H1 (cell line): ENCODE results near the gene ACTR6. TPM values are rescaled to one million over a fixed set of nuclear protein-coding genes. Genes with fewer than 3 reads are reported as not detected.
A peak's percentile ranks its signal among the peaks of the same experiment; 100 is the strongest.

Source experiments
- CTCF ChIA-PET: fragments of 300-600 bp; sonication (Branson Sonifier 250); formaldehyde crosslinking; loops from one replicate; lab custom pipeline; 2021; ENCODE audit not compliant: partially characterized antibody; lab: Charles Lee
- POLR2A ChIA-PET: fragments of 300-600 bp; sonication (Branson Sonifier 250); formaldehyde crosslinking; loops from one replicate; lab custom pipeline; 2021; ENCODE audit warnings: inconsistent platforms; ENCODE audit not compliant: partially characterized antibody; lab: Charles Lee
- DNase-seq, 2 experiments: peaks; one replicate each; pipeline versions ENCODE4 v3.0.0 to v3.0.0-alpha.2; 2010 to 2022; ENCODE audit warnings: low spot score in 2 of 2, low read depth in 1 of 2, mixed read lengths in 1 of 2
- FAIRE-seq: peaks from 2 replicates; lab custom pipeline; 2011; peaks lifted over from hg19 to GRCh38; lab: Jason Lieb, UNC
- H2AFZ ChIP-seq: 2 replicates; pipeline ENCODE4 v1.8.1; 2012; ENCODE audit warnings: low read length, inconsistent platforms
- H2AK5ac ChIP-seq: 2 replicates; pipeline ENCODE4 v1.6.1; 2013; ENCODE audit warnings: low read depth, low read length
- H2BK120ac ChIP-seq: replicated peaks from 2 replicates; pipeline ENCODE3; 2013; ENCODE audit warnings: low read depth, low read length, inconsistent platforms
- H2BK12ac ChIP-seq: 2 replicates; pipeline ENCODE4 v1.6.1; 2013; ENCODE audit warnings: low read depth, low read length
- H2BK15ac ChIP-seq: 2 replicates; pipeline ENCODE4 v1.6.1; 2013; ENCODE audit warnings: low read length
- H2BK20ac ChIP-seq: 2 replicates; pipeline ENCODE4 v1.6.1; 2013; ENCODE audit warnings: low read length
- H2BK5ac ChIP-seq: 2 replicates; pipeline ENCODE4 v1.6.1; 2013; ENCODE audit warnings: low read depth, low read length
- H3K14ac ChIP-seq: 2 replicates; pipeline ENCODE4 v1.6.1; 2013; ENCODE audit warnings: inconsistent platforms; ENCODE audit not compliant: insufficient read length
- H3K18ac ChIP-seq: 2 replicates; pipeline ENCODE4 v1.6.1; 2013; ENCODE audit warnings: low read length; ENCODE audit errors: extremely low read depth
- H3K23ac ChIP-seq: 2 replicates; pipeline ENCODE4 v1.6.1; 2013; ENCODE audit warnings: inconsistent platforms; ENCODE audit not compliant: insufficient read length
- H3K23me2 ChIP-seq: 2 replicates; pipeline ENCODE4 v1.6.1; 2013; ENCODE audit warnings: low read depth, low read length
- H3K27ac ChIP-seq: 2 replicates; pipeline ENCODE4 v1.6.1; 2011; ENCODE audit warnings: low read depth, low read length, inconsistent platforms
- H3K27me3 ChIP-seq, 4 experiments: replicated peaks in 1 of 4; 1 replicate in 1 of 4; 2 replicates in 3 of 4; pipeline versions ENCODE4 v1.6.1 to v1.8.1; 2011 to 2013; ENCODE audit warnings: low read length in 3 of 4, mild to moderate bottlenecking in 3 of 4, inconsistent platforms in 2 of 4, mixed read lengths in 2 of 4, moderate library complexity in 1 of 4; ENCODE audit not compliant: control insufficient read depth in 3 of 4, insufficient read depth in 3 of 4; ENCODE audit errors: extremely low read depth in 1 of 4
- H3K36me3 ChIP-seq, 4 experiments: 2 replicates each; pipeline versions ENCODE4 v1.6.1 to v1.8.1; 2011 to 2013; ENCODE audit warnings: mild to moderate bottlenecking in 4 of 4, low read length in 3 of 4, moderate library complexity in 2 of 4, control low read depth in 1 of 4, inconsistent platforms in 1 of 4; ENCODE audit not compliant: insufficient read depth in 4 of 4, control insufficient read depth in 2 of 4
- H3K4ac ChIP-seq: replicated peaks from 2 replicates; pipeline ENCODE3; 2013; ENCODE audit warnings: low read length, low read depth, mixed read lengths, inconsistent platforms; ENCODE audit not compliant: insufficient read length
- H3K4me1 ChIP-seq, 4 experiments: replicated peaks in 1 of 4; 1 replicate in 1 of 4; 2 replicates in 3 of 4; pipeline versions ENCODE4 v1.6.1 to v1.8.1; 2011 to 2013; ENCODE audit warnings: low read length in 3 of 4, inconsistent platforms in 2 of 4, mixed read lengths in 1 of 4; ENCODE audit not compliant: insufficient read depth in 4 of 4, control insufficient read depth in 3 of 4
- H3K4me2 ChIP-seq, 2 experiments: 2 replicates each; pipeline versions ENCODE4 v1.6.1 to v1.8.1; 2011 to 2013; ENCODE audit warnings: low read depth in 2 of 2, low read length in 2 of 2, control low read depth in 1 of 2, inconsistent platforms in 1 of 2, mild to moderate bottlenecking in 1 of 2; ENCODE audit not compliant: insufficient read depth in 1 of 2
- H3K4me3 ChIP-seq, 4 experiments: fragments of 200-600, 300-600 bp in 1 of 4; sonication (generic), shearing (Covaris generic), sonication (Bioruptor Twin) in 1 of 4; 2 replicates each; pipeline versions ENCODE4 v1.5.1 to v1.8.1; 2011 to 2016; ENCODE audit warnings: low read length in 4 of 4, low read depth in 3 of 4, control low read depth in 2 of 4, inconsistent platforms in 2 of 4, mild to moderate bottlenecking in 2 of 4, mixed read lengths in 1 of 4, moderate library complexity in 1 of 4; ENCODE audit not compliant: insufficient read depth in 2 of 4; ENCODE audit errors: extremely low read depth in 1 of 4
- H3K56ac ChIP-seq: replicated peaks from 2 replicates; pipeline ENCODE3; 2013; ENCODE audit warnings: low read depth, mild to moderate bottlenecking, mixed read lengths, low read length, inconsistent platforms; ENCODE audit not compliant: insufficient read length
- H3K79me1 ChIP-seq: 2 replicates; pipeline ENCODE4 v1.6.1; 2013; ENCODE audit warnings: low read depth, low read length, control low read depth
- H3K79me2 ChIP-seq, 2 experiments: 2 replicates each; pipeline versions ENCODE4 v1.6.1 to v1.8.1; 2012 to 2013; ENCODE audit warnings: low read length in 2 of 2, mild to moderate bottlenecking in 2 of 2, inconsistent platforms in 1 of 2; ENCODE audit not compliant: insufficient read depth in 2 of 2, control insufficient read depth in 1 of 2
- H3K9ac ChIP-seq, 4 experiments: replicated peaks in 1 of 4; 1 replicate in 1 of 4; 2 replicates in 3 of 4; pipeline versions ENCODE4 v1.6.1 to v1.8.1; 2011 to 2013; ENCODE audit warnings: low read depth in 3 of 4, low read length in 3 of 4, control low read depth in 2 of 4, mild to moderate bottlenecking in 2 of 4, moderate library complexity in 2 of 4, inconsistent platforms in 1 of 4; ENCODE audit errors: extremely low read depth in 1 of 4
- H3K9me3 ChIP-seq, 2 experiments: 2 replicates each; pipeline versions ENCODE4 v1.6.1 to v1.8.1; 2012 to 2013; ENCODE audit warnings: mild to moderate bottlenecking in 2 of 2, moderate library complexity in 2 of 2, control low read depth in 1 of 2, inconsistent platforms in 1 of 2, low read depth in 1 of 2, low read length in 1 of 2, mixed read lengths in 1 of 2; ENCODE audit not compliant: insufficient read depth in 2 of 2
- H4K20me1 ChIP-seq, 2 experiments: replicated peaks in 1 of 2; 2 replicates each; pipeline versions ENCODE3 to v1.8.1; 2011 to 2013; ENCODE audit warnings: inconsistent platforms in 2 of 2, low read length in 2 of 2, mild to moderate bottlenecking in 1 of 2; ENCODE audit not compliant: insufficient read depth in 2 of 2, control insufficient read depth in 1 of 2
- H4K5ac ChIP-seq: 2 replicates; pipeline ENCODE4 v1.6.1; 2013; ENCODE audit warnings: low read length, low read depth, mixed read lengths, inconsistent platforms; ENCODE audit not compliant: insufficient read length
- H4K8ac ChIP-seq: 2 replicates; pipeline ENCODE4 v1.8.0; 2013; ENCODE audit warnings: mild to moderate bottlenecking, moderate library complexity, low read length, inconsistent platforms; ENCODE audit not compliant: insufficient read depth; ENCODE audit errors: extremely low read depth
- H4K91ac ChIP-seq: replicated peaks from 2 replicates; pipeline ENCODE3; 2013; ENCODE audit warnings: low read length, mixed read lengths, inconsistent platforms; ENCODE audit not compliant: insufficient read length
- CBX5 ChIP-seq: fragments of 300-800, 300-1000 bp; sonication (generic); IDR thresholded peaks from 2 replicates; pipeline ENCODE4 v1.7.1; 2016; ENCODE audit warnings: antibody characterized with exemption, low read length, low read depth
- CBX8 ChIP-seq: fragments of 300-800, 300-1000 bp; sonication (generic); IDR thresholded peaks from 2 replicates; pipeline ENCODE4 v1.7.1; 2016; ENCODE audit warnings: low read depth, low read length, borderline replicate concordance
- CHD1 ChIP-seq: IDR thresholded peaks from 2 replicates; pipeline ENCODE4 v1.6.1; 2012; ENCODE audit warnings: low read depth, low read length, improper control_type of control experiment
- EP300 ChIP-seq, 2 experiments: IDR thresholded peaks; 1 replicate in 1 of 2; 2 replicates in 1 of 2; pipeline ENCODE4 v1.6.1; 2011 to 2012; ENCODE audit warnings: low read depth in 2 of 2, low read length in 2 of 2, mild to moderate bottlenecking in 2 of 2, borderline replicate concordance in 1 of 2, inconsistent platforms in 1 of 2, moderate library complexity in 1 of 2
- HDAC6 ChIP-seq: IDR thresholded peaks from one replicate; pipeline ENCODE4 v1.7.1; 2012; ENCODE audit warnings: low read depth, mild to moderate bottlenecking, inconsistent platforms, low read length, moderate library complexity
- POLR2AphosphoS5 ChIP-seq: IDR thresholded peaks from 2 replicates; pipeline ENCODE4 v1.6.1; 2011; ENCODE audit warnings: low read depth, low read length
- SP1 ChIP-seq: IDR thresholded peaks from 2 replicates; pipeline ENCODE4 v1.6.1; 2011; ENCODE audit warnings: low read depth, low read length
- TAF1 ChIP-seq: IDR thresholded peaks from 2 replicates; pipeline ENCODE4 v1.6.1; 2011; ENCODE audit warnings: mild to moderate bottlenecking, low read depth, low read length
- WGBS, 2 experiments: shearing (Covaris generic) in 1 of 2; methylation state at CpG; one replicate each; pipeline versions ENCODE4 v1.1.6 to v1.1.7; 2013 to 2015; ENCODE audit warnings: low lambda C conversion rate in 2 of 2, mixed read lengths in 2 of 2, inconsistent platforms in 1 of 2, low coverage in 1 of 2, missing lambda C conversion rate in 1 of 2; ENCODE audit not compliant: insufficient replicate concordance in 2 of 2, insufficient coverage in 1 of 2, insufficient read length in 1 of 2; ENCODE audit errors: extremely low coverage in 1 of 2, missing lambda C conversion rate in 1 of 2; 5-methylcytosine and 5-hydroxymethylcytosine counted together
- polyA plus RNA-seq, 7 experiments: library from polyadenylated mRNA; depleted of rRNA in 3 of 7; stranded (reverse) in 5 of 7; unstranded in 2 of 7; fragments of >200 nt in 5 of 7; fragments of 200-250 nt in 2 of 7; gene quantifications; 1 replicate in 5 of 7; 2 replicates in 1 of 7; 4 replicates in 1 of 7; pipeline versions ENCODE4 v1.2.1 to v1.2.3, GENCODE V29; 2011 to 2013; ENCODE audit warnings: missing spikeins in 2 of 7, mixed read lengths in 2 of 7
- total RNA-seq: library from RNA; stranded (reverse); fragmentation: NEBNext Ultra II Directional; extraction: Animal tissue kit (Norgen Biotek cat#: 25700); gene quantifications from 2 replicates; pipeline ENCODE4 v1.2.1, GENCODE V29; 2021
- TF ChIP-seq, protein P1 (sequence below): IDR thresholded peaks from 2 replicates; pipeline ENCODE4 v1.6.1; 2011; ENCODE audit warnings: low read length, improper control_type of control experiment

Gene ACTR6
- total and polyA plus RNA-seq, 2 of the 8 experiments (the other 6 are each of a cell fraction or from before 2014, with no cell fraction given), result 10.2 to 36.8 TPM

DNA sequence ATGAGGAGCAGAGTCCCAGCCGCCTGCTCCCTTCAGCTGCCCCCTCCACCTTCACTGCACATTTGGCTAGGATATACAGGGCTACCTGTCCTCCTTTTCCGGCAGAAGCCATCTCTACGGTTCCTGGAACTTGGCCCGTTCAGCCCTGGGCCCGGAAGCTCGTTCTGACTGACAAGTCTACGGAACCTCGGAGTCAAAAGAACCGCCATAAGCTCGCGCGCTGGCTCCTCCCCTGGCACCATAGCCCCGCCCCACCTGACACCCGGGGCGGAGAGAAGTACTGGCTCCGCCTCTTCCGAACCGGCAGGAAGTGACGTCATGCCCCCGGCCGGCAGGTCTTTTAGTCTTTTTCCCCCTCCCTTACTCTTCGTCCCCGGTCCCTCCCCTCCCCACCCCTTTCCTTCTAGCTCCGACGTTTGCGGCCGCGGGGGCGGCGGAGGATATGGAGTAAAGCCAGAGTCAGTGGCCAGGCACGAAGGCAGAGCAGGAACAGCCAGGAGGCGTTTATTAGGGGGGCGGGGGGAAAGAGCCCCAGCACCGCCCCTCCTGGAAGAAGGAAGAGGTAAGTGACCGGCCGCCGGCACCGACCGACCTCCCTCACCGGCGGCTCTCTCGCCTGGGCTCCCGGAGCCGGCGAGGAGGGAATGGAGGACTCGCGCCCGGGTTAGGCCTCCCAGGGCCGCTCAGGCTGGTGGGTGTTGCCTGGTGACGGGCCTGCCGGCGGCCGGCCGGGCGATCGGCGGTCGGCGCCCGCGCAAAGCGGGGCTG, 66.4 kb downstream of the ACTR6 start, which contains the start of the genes DEPDC4 and SCYL2:
Gene DEPDC4 (minus strand): TSS at position 245 of the 768 bp plus-strand sequence. CDS start 3 bp downstream, at position 242.
Gene SCYL2 (plus strand): TSS at position 343 of the 768 bp plus-strand sequence. CDS start 15,794 bp downstream, outside the sequence.
- no peak within 1 kb of the TSS for H2BK20ac ChIP-seq
- H4K20me1 ChIP-seq, result peaks cover 0 to 7% of the 10 kb centered on the region in 2 experiments
- H4K8ac ChIP-seq, result peak within 1 kb of the TSS; percentile 94
- peaks cover 0 to 9% (median 3%) of the 10 kb centered on the region in 4 experiments; a peak in 3 of 7 replicates for H3K4me1 ChIP-seq
- POLR2A ChIA-PET, result interaction anchor here (0.5 to 1.9 kb wide), 10 partner anchors 12 to 911 kb away, joined by 3 to 11 read pairs (median 3); no protein-coding TSS in a partner anchor
- no peaks in the 10 kb centered on the region for H3K27me3 ChIP-seq
- no peak within 1 kb of the TSS for H2AK5ac ChIP-seq
- no peak within 1 kb of the TSS for H2BK120ac ChIP-seq
- no peak within 1 kb of the TSS for H3K14ac ChIP-seq
- FAIRE-seq (no peak), DNase-seq (peak; percentile 89 to 99)
- no peak within 1 kb of the TSS for H4K91ac ChIP-seq
- peaks cover 0 to 44% of the 10 kb centered on the region in 2 experiments; a peak in 3 of 4 replicates for H3K79me2 ChIP-seq
- H3K9ac ChIP-seq, result peak within 1 kb of the TSS; percentile 65 to 86 (median 74)
- H3K4ac ChIP-seq, result no peak within 1 kb of the TSS
- peak within 1 kb of the TSS; percentile 99 for H3K18ac ChIP-seq
- 0 out of 2 replicates have a peak, but pooled peaks cover 4% of the 10 kb centered on the region for H3K23me2 ChIP-seq
- H3K79me1 ChIP-seq, result no peaks in the 10 kb centered on the region
- H3K4me2 ChIP-seq, result peak within 1 kb of the TSS; percentile 79 to 84
- peak within 1 kb of the TSS; percentile 99 for H2AFZ ChIP-seq
- no peak within 1 kb of the TSS for H3K23ac ChIP-seq
- H3K9me3 ChIP-seq, result no peaks in the 10 kb centered on the region
- 1% methylated on average over 37 of the region's 62 CpGs; no CpG with 5 or more reads in 1 of the 2 experiments for whole genome bisulfite sequencing, 2 experiments
- peak within 1 kb of the TSS; percentile 95 for H2BK5ac ChIP-seq
- H4K5ac ChIP-seq, result peak within 1 kb of the TSS; percentile 99
- peak within 1 kb of the TSS; percentile 52 for H3K56ac ChIP-seq
- H2BK15ac ChIP-seq, result 0 out of 2 replicates have a peak within 1 kb of the TSS, but pooled peaks have one; percentile 94
- CTCF ChIA-PET, result interaction anchor here (0.8 to 1.6 kb wide), 3 partner anchors 12 to 288 kb away, joined by 3 to 6 read pairs (median 3); no protein-coding TSS in a partner anchor
- no peak within 1 kb of the TSS; the same call in 1 of the 2 replicates for H2BK12ac ChIP-seq
- peak within 1 kb of the TSS; percentile 74 for H3K27ac ChIP-seq
- no peaks in the 10 kb centered on the region for H3K36me3 ChIP-seq
- peak within 1 kb of the TSS; percentile 77 to 94 (median 84) for H3K4me3 ChIP-seq
- TF ChIP-seq, protein P1, sequence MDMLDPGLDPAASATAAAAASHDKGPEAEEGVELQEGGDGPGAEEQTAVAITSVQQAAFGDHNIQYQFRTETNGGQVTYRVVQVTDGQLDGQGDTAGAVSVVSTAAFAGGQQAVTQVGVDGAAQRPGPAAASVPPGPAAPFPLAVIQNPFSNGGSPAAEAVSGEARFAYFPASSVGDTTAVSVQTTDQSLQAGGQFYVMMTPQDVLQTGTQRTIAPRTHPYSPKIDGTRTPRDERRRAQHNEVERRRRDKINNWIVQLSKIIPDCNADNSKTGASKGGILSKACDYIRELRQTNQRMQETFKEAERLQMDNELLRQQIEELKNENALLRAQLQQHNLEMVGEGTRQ, result no peak
- TF ChIP-seq EP300 (IDR thresholded peaks at IDR 0.05; ENCODE audit: borderline replicate concordance in 1 of 2, low read depth in 2 of 2, low read length in 2 of 2) (0 out of 3 replicates have a peak, but pooled peaks of 1 of the 2 experiments have one; percentile 3), CBX8 (no peak), TAF1 (no peak; the same call in 1 of the 2 replicates), CBX5 (no peak), CHD1 (no peak), POLR2AphosphoS5 (no peak), HDAC6 (no peak), SP1 (no peak)
